PFSK-1 (cell line): ENCODE measurements around the gene TRAPPC3L.

ENCODE experiments used
- POLR2AphosphoS5 ChIP-seq: IDR thresholded peaks from 2 replicates; pipeline ENCODE4 v1.6.1; 2012; ENCODE audit warnings: low read depth, mild to moderate bottlenecking, control low read depth, low read length, moderate library complexity
- TF ChIP-seq, protein P1 (sequence below), 2 experiments: IDR thresholded peaks; 2 replicates each; pipeline versions ENCODE4 v1.6.1 to v1.8.0; 2011 to 2012; ENCODE audit warnings: low read depth in 2 of 2, low read length in 2 of 2, control low read depth in 1 of 2, inconsistent platforms in 1 of 2, mild to moderate bottlenecking in 1 of 2, moderate library complexity in 1 of 2; ENCODE audit not compliant: insufficient read depth in 1 of 2

DNA sequence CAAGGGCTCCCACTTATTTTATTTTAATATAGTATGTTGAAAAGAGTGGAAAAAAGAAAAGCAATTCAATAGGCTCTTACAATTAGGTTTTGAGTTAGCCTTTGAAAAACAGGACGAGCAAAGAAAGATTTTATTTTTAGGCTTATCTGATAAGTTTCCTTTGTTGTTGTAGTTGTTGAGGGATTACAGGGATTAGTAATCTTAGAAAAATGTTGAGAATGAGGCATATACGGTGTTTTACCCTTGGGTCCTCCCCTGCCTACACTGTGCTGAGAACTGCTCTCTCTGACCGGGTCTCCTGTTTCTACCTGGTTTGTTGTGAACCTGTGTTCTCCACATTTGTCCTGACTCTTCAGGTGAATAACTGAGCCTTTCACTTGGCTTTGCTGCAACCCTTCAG is 16.7 kb downstream of the TRAPPC3L start:
- TF ChIP-seq, protein P1, sequence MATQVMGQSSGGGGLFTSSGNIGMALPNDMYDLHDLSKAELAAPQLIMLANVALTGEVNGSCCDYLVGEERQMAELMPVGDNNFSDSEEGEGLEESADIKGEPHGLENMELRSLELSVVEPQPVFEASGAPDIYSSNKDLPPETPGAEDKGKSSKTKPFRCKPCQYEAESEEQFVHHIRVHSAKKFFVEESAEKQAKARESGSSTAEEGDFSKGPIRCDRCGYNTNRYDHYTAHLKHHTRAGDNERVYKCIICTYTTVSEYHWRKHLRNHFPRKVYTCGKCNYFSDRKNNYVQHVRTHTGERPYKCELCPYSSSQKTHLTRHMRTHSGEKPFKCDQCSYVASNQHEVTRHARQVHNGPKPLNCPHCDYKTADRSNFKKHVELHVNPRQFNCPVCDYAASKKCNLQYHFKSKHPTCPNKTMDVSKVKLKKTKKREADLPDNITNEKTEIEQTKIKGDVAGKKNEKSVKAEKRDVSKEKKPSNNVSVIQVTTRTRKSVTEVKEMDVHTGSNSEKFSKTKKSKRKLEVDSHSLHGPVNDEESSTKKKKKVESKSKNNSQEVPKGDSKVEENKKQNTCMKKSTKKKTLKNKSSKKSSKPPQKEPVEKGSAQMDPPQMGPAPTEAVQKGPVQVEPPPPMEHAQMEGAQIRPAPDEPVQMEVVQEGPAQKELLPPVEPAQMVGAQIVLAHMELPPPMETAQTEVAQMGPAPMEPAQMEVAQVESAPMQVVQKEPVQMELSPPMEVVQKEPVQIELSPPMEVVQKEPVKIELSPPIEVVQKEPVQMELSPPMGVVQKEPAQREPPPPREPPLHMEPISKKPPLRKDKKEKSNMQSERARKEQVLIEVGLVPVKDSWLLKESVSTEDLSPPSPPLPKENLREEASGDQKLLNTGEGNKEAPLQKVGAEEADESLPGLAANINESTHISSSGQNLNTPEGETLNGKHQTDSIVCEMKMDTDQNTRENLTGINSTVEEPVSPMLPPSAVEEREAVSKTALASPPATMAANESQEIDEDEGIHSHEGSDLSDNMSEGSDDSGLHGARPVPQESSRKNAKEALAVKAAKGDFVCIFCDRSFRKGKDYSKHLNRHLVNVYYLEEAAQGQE (IDR thresholded peaks at IDR 0.05; ENCODE audit: insufficient read depth in 1 of 2, low read depth in 2 of 2, low read length in 2 of 2), result no peak
- no peak for TF ChIP-seq POLR2AphosphoS5
